HepG2 (cell line): Measurements from ENCODE around the gene BCKDHA. TPM values are rescaled to one million over a fixed set of nuclear protein-coding genes. Genes with fewer than 3 reads are reported as not detected.
A peak's percentile ranks its signal among the peaks of the same experiment; 100 is the strongest.

ENCODE experiments used
- ATF4 ChIP-seq, 2 experiments: fragments of 450-650 bp in 1 of 2; sonication (generic) in 1 of 2; formaldehyde crosslinking; IDR thresholded peaks; 2 replicates each; pipeline versions ENCODE4 v1.5.0 to v1.8.0; 2020 to 2022; ENCODE audit warnings: mild to moderate bottlenecking in 1 of 2, missing genetic modification reagents in 1 of 2
- DZIP1 ChIP-seq: sonication (generic); formaldehyde crosslinking; IDR thresholded peaks from 2 replicates; pipeline ENCODE4 v1.5.0; 2020; ENCODE audit warnings: mild to moderate bottlenecking, missing genetic modification reagents
- GABPB1 ChIP-seq: IDR thresholded peaks from 2 replicates; pipeline ENCODE4 v1.6.1; 2016; ENCODE audit warnings: mild to moderate bottlenecking, missing genetic modification reagents, moderate library complexity, missing compliant biosample characterization
- HOXA3 ChIP-seq: sonication (generic); formaldehyde crosslinking; IDR thresholded peaks from 2 replicates; pipeline ENCODE4 v1.5.0; 2020; ENCODE audit warnings: missing genetic modification reagents
- KLF16 ChIP-seq, 2 experiments: sonication (generic) in 1 of 2; formaldehyde crosslinking in 1 of 2; IDR thresholded peaks; 2 replicates each; pipeline versions ENCODE4 v1.6.1 to v1.8.0; 2016 to 2023; ENCODE audit warnings: missing genetic modification reagents in 2 of 2, missing compliant biosample characterization in 1 of 2
- MXD1 ChIP-seq: sonication (generic); formaldehyde crosslinking; IDR thresholded peaks from 2 replicates; pipeline ENCODE4 v1.4.0; 2020; ENCODE audit warnings: mild to moderate bottlenecking, missing genetic modification reagents
- SALL2 ChIP-seq: sonication (generic); formaldehyde crosslinking; IDR thresholded peaks from 2 replicates; pipeline ENCODE4 v1.8.1; 2023; ENCODE audit warnings: mild to moderate bottlenecking, missing genetic modification reagents, inconsistent platforms
- ZNF709 ChIP-seq: sonication (generic); formaldehyde crosslinking; IDR thresholded peaks from 2 replicates; pipeline ENCODE4 v1.5.0; 2020; ENCODE audit warnings: mild to moderate bottlenecking, missing genetic modification reagents
- ZNF816 ChIP-seq: sonication (generic); formaldehyde crosslinking; IDR thresholded peaks from 2 replicates; pipeline ENCODE4 v1.8.0; 2022; ENCODE audit warnings: missing genetic modification reagents, mild to moderate bottlenecking, borderline replicate concordance
- polyA plus RNA-seq, 8 experiments: library from polyadenylated mRNA; depleted of rRNA in 3 of 8; stranded (reverse) in 7 of 8; unstranded in 1 of 8; fragments of >200 nt; fragmentation: Illumina TruSeq in 4 of 8; extraction: Trizol in 4 of 8; gene quantifications; 2 replicates each; pipeline versions ENCODE4 v1.2.1 to v1.2.3, GENCODE V29; 2011 to 2016; ENCODE audit warnings: low read depth in 4 of 8, missing spikeins in 1 of 8, mixed read lengths in 1 of 8; ENCODE audit not compliant: insufficient read depth in 1 of 8
- total RNA-seq, 5 experiments: library from RNA; depleted of rRNA; stranded (reverse); fragments of >200 nt; fragmentation: Illumina TruSeq; extraction: Trizol; gene quantifications; 2 replicates each; pipeline ENCODE4 v1.2.3, GENCODE V29; 2016; ENCODE audit warnings: low read depth in 1 of 5
- TF ChIP-seq, protein P1 (sequence below), 2 experiments: fragments of 450-650 bp in 1 of 2; sonication (generic) in 1 of 2; formaldehyde crosslinking in 1 of 2; IDR thresholded peaks; 2 replicates each; pipeline versions ENCODE4 v1.6.1 to v1.8.0; 2016 to 2022; ENCODE audit warnings: antibody characterized with exemption in 1 of 2, mild to moderate bottlenecking in 1 of 2, missing genetic modification reagents in 1 of 2
- TF ChIP-seq, protein P2 (sequence below): IDR thresholded peaks from 2 replicates; pipeline ENCODE4 v1.6.1; 2012; ENCODE audit warnings: inconsistent platforms
- TF ChIP-seq, protein P3 (sequence below): IDR thresholded peaks from 2 replicates; pipeline ENCODE4 v1.6.1; 2016

Gene BCKDHA
- total and polyA plus RNA-seq, 2 of the 13 experiments (the other 11 are each of a cell fraction or from before 2014, with no cell fraction given), result 11.8 to 31.5 TPM

- TF ChIP-seq MXD1 (CRISPR knock-in tag) (0 out of 2 replicates have a peak, but pooled peaks have one; percentile 31), DZIP1 (CRISPR knock-in tag) (no peak), KLF16 (CRISPR knock-in tag; IDR thresholded peaks at IDR 0.05) (no peak), ATF4 (CRISPR knock-in tag; IDR thresholded peaks at IDR 0.05) (no peak), HOXA3 (CRISPR knock-in tag) (0 out of 2 replicates have a peak, but pooled peaks have one; percentile 30), GABPB1 (CRISPR knock-in tag) (peak; percentile 24; the same call in 1 of the 2 replicates), ZNF709 (CRISPR knock-in tag) (no peak), SALL2 (CRISPR knock-in tag) (no peak), ZNF816 (no peak)
- TF ChIP-seq, protein P1, sequence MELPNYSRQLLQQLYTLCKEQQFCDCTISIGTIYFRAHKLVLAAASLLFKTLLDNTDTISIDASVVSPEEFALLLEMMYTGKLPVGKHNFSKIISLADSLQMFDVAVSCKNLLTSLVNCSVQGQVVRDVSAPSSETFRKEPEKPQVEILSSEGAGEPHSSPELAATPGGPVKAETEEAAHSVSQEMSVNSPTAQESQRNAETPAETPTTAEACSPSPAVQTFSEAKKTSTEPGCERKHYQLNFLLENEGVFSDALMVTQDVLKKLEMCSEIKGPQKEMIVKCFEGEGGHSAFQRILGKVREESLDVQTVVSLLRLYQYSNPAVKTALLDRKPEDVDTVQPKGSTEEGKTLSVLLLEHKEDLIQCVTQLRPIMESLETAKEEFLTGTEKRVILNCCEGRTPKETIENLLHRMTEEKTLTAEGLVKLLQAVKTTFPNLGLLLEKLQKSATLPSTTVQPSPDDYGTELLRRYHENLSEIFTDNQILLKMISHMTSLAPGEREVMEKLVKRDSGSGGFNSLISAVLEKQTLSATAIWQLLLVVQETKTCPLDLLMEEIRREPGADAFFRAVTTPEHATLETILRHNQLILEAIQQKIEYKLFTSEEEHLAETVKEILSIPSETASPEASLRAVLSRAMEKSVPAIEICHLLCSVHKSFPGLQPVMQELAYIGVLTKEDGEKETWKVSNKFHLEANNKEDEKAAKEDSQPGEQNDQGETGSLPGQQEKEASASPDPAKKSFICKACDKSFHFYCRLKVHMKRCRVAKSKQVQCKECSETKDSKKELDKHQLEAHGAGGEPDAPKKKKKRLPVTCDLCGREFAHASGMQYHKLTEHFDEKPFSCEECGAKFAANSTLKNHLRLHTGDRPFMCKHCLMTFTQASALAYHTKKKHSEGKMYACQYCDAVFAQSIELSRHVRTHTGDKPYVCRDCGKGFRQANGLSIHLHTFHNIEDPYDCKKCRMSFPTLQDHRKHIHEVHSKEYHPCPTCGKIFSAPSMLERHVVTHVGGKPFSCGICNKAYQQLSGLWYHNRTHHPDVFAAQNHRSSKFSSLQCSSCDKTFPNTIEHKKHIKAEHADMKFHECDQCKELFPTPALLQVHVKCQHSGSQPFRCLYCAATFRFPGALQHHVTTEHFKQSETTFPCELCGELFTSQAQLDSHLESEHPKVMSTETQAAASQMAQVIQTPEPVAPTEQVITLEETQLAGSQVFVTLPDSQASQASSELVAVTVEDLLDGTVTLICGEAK (IDR thresholded peaks at IDR 0.05), result no peak
- TF ChIP-seq, protein P1 (CRISPR knock-in tag; IDR thresholded peaks at IDR 0.05), result 0 out of 2 replicates have a peak, but pooled peaks have one; percentile 27
- TF ChIP-seq, protein P2, sequence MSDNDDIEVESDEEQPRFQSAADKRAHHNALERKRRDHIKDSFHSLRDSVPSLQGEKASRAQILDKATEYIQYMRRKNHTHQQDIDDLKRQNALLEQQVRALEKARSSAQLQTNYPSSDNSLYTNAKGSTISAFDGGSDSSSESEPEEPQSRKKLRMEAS, result peak; percentile 81
- TF ChIP-seq, protein P3, sequence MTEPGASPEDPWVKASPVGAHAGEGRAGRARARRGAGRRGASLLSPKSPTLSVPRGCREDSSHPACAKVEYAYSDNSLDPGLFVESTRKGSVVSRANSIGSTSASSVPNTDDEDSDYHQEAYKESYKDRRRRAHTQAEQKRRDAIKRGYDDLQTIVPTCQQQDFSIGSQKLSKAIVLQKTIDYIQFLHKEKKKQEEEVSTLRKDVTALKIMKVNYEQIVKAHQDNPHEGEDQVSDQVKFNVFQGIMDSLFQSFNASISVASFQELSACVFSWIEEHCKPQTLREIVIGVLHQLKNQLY (CRISPR knock-in tag), result peak; percentile 80; the same call in 1 of the 2 replicates
Measured at GRCh38 chr19:41412953-41413352, 15.3 kb downstream of the BCKDHA start (continued).
